Gastrocnemius medialis (tissue), 4 donors: ENCODE data around the gene LMO1. TPM values are rescaled to one million over a fixed set of nuclear protein-coding genes. Genes with fewer than 3 reads are reported as not detected.
A peak's percentile ranks its signal among the peaks of the same experiment; 100 is the strongest.

Experiments used
- ATAC-seq, 2 donors: fragments of 150-250 bp; one replicate each; pipeline ENCODE4 v1.9.1; 2016
- DNase-seq, 2 donors: peaks; one replicate each; pipeline ENCODE4 v3.0.0-alpha.2; 2019
- H3K27ac ChIP-seq, 4 donors: fragments of 200-600 bp; sonication (generic); 1 replicate in 1 of 4; 2 replicates in 3 of 4; pipeline ENCODE4 v1.5.1; 2016 to 2018; ENCODE audit warnings: mild to moderate bottlenecking in 2 of 4, moderate library complexity in 1 of 4
- H3K27me3 ChIP-seq, 3 donors: fragments of 200-600 bp; sonication (generic) in 2 of 3; 1 replicate in 1 of 3; 2 replicates in 2 of 3; pipeline versions ENCODE4 v1.5.1 to v1.6.0; 2016 to 2019; ENCODE audit warnings: mild to moderate bottlenecking in 1 of 3, moderate library complexity in 1 of 3
- H3K36me3 ChIP-seq, 2 donors: fragments of 200-600 bp; sonication (generic) in 1 of 2; one replicate each; pipeline ENCODE4 v1.5.1; 2017 to 2018
- H3K4me1 ChIP-seq, 2 donors: fragments of 200-600 bp; sonication (generic) in 1 of 2; one replicate each; pipeline ENCODE4 v1.5.1; 2016 to 2017; ENCODE audit warnings: mild to moderate bottlenecking in 2 of 2
- H3K4me3 ChIP-seq, 4 donors: fragments of 200-600 bp; sonication (generic) in 3 of 4; 1 replicate in 1 of 4; 2 replicates in 3 of 4; pipeline ENCODE4 v1.5.1; 2016 to 2019; ENCODE audit warnings: mild to moderate bottlenecking in 2 of 4
- H3K9me3 ChIP-seq, 3 donors: fragments of 200-600 bp; sonication (generic) in 2 of 3; 1 replicate in 1 of 3; 2 replicates in 2 of 3; pipeline ENCODE4 v1.5.1; 2016 to 2019
- CTCF ChIP-seq, 5 experiments: fragments of 450-650 bp in 3 of 5; fragments of 200-600 bp in 2 of 5; sonication (generic) in 2 of 5; IDR thresholded peaks in 4 of 5; conservative IDR thresholded peaks in 1 of 5; 1 replicate in 4 of 5; 2 replicates in 1 of 5; pipeline ENCODE4 v1.5.1; 2016 to 2019; ENCODE audit warnings: antibody characterized with exemption in 5 of 5, mild to moderate bottlenecking in 3 of 5, moderate library complexity in 3 of 5
- POLR2A ChIP-seq, 2 donors: fragments of 450-650 bp; IDR thresholded peaks; one replicate each; pipeline ENCODE4 v1.6.1; 2017; ENCODE audit warnings: antibody characterized with exemption in 2 of 2, mild to moderate bottlenecking in 2 of 2, moderate library complexity in 2 of 2
- in situ Hi-C, 4 donors: fragments of 200-750 bp; cut with MboI; loops; one replicate each; pipeline versions ENCODE4 v1.15.0 to v1.8.0; 2017; ENCODE audit warnings: low sequenced_read_pairs in 4 of 4
- intact Hi-C: fragments of 100-400 bp; cut with DNase I; formaldehyde crosslinking; loops from one replicate; pipeline ENCODE4 v1.15.1; 2023; ENCODE audit warnings: low total_unique reads
- total RNA-seq, 4 donors: library from RNA; depleted of rRNA; stranded (reverse); fragments of >200 nt; gene quantifications; one replicate each; pipeline versions ENCODE4 v1.1.0 to v1.2.3, GENCODE V29; 2016

The LMO1 gene
- total RNA-seq, 4 donors from 2014 or later, result 2.2 to 7.0 (median 2.5) TPM

DNA sequence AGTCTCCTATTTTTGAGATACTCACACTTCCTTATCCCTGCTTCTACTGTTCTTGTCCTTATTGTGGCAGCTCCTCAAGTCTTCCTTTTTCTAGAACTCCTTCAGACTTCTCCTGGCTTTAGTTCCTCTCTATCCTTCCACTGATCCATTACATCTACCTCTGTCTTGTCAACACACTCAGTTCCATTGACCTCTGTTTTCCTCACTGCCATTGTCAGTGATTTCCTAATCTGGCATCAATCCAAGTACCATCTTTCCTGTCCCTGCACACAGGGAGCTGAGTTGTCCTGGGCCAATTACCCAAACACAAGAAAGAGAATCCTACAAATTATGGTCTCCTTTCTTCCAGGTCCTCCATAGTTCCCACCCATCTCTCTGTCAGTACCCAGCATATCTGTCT is 66.9 kb downstream of the LMO1 start:
- intact Hi-C loops, result no loop called here

GRCh38 chr11:8194956-8195355 is 68.7 kb downstream of the LMO1 start:
- no peak for ATAC-seq
- Histone ChIP-seq H3K27me3 (no peaks in the 10 kb centered on the region), H3K4me1 (no peaks in the 10 kb centered on the region), H3K36me3 (no peaks in the 10 kb centered on the region), H3K4me3 (no peak overlapping the region), H3K9me3 (no peaks in the 10 kb centered on the region), H3K27ac (no peak overlapping the region)
- in situ Hi-C loops (no loop called here), intact Hi-C loops (no loop called here)
- TF ChIP-seq CTCF (IDR thresholded peaks at IDR 0.05 in 4 of 5, conservative IDR thresholded peaks at IDR 0.05 in 1 of 5) (no peak), POLR2A (IDR thresholded peaks at IDR 0.05) (no peak)
- DNase-seq, result no peak

More for the DNA sequence above, 66.9 kb downstream of the LMO1 start:
- H3K4me1 ChIP-seq, result no peaks in the 10 kb centered on the region
- H3K9me3 ChIP-seq, result no peaks in the 10 kb centered on the region
- no peak overlapping the region for H3K4me3 ChIP-seq
- H3K36me3 ChIP-seq, result no peaks in the 10 kb centered on the region
- H3K27me3 ChIP-seq, result no peaks in the 10 kb centered on the region
- H3K27ac ChIP-seq, result no peak overlapping the region
- in situ Hi-C loops, result no loop called here
- DNase-seq, result no peak
- no peak for ATAC-seq
- TF ChIP-seq CTCF (IDR thresholded peaks at IDR 0.05 in 4 of 5, conservative IDR thresholded peaks at IDR 0.05 in 1 of 5) (no peak), POLR2A (IDR thresholded peaks at IDR 0.05) (no peak)

- in situ Hi-C loops (no loop called here), intact Hi-C loops (no loop called here)
- Histone ChIP-seq H3K4me1 (no peaks in the 10 kb centered on the region), H3K4me3 (no peak overlapping the region), H3K27me3 (no peaks in the 10 kb centered on the region), H3K36me3 (no peaks in the 10 kb centered on the region), H3K9me3 (no peaks in the 10 kb centered on the region), H3K27ac (no peak overlapping the region)
- peak in 1 of 2 donors; percentile 19 for ATAC-seq
- TF ChIP-seq CTCF (IDR thresholded peaks at IDR 0.05 in 4 of 5, conservative IDR thresholded peaks at IDR 0.05 in 1 of 5) (no peak), POLR2A (IDR thresholded peaks at IDR 0.05) (no peak)
- DNase-seq, result no peak
Observed at GRCh38 chr11:8192896-8193209, 70.8 kb downstream of the LMO1 start.

DNA sequence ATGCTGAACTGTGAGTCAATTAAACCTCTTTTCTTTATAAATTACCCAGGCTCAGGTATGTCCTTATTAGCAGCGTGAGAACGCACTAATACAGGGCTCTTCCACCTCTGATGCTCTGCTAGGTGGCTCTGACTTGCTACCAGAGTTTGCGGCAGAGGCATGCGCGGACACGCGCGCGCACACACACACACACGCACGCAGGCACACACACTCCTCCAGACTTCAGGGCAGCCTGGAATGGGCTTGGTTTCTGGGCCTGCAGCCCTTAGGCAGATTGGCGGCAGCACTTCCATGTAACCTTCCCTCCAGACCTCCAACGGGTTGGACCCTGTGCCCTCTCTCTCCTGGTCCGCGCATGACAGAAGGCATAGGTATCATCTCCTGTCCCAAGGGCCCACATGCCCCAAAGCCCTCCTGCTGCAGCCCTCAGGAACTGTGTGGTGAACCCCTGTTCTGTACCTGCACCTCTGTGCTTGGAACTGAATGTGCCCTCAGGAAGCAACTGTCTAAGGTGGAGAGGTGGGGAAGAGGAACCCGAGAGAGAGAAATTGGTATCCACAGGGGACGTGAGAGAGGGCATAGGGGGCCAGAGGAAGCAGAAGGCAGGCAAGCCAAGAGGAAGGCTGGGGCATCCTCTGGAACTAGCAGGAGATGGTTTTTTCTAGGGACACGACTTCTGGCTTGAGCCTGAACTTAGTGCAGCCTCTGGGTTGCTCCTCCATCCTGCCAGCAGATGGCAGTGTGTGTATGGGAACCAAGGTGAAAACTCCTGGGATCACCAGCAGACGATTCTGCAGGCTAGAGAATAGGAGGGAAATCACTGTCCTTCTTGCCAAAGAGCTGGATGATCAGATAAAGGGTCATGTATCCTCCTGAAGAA is 71.4 kb downstream of the LMO1 start:
- ATAC-seq (peak; percentile 66 to 81), DNase-seq (peak; percentile 14 to 29)
- no peak for TF ChIP-seq POLR2A (IDR thresholded peaks at IDR 0.05)
- TF ChIP-seq CTCF (IDR thresholded peaks at IDR 0.05 in 4 of 5, conservative IDR thresholded peaks at IDR 0.05 in 1 of 5), result peak in 4 of 5 experiments; percentile 29 to 81 (median 66)
- Histone ChIP-seq H3K27me3 (no peaks in the 10 kb centered on the region), H3K27ac (no peak overlapping the region), H3K4me1 (no peaks in the 10 kb centered on the region), H3K36me3 (no peaks in the 10 kb centered on the region), H3K9me3 (no peaks in the 10 kb centered on the region), H3K4me3 (no peak overlapping the region)
- in situ Hi-C loops (no loop called here), intact Hi-C loops (no loop called here)
